ENCODE measurements around the gene IGFLR1.

IGFLR1 gene

GRCh38 chr19:35742121-35742724, at the start of gene IGFLR1:
Gene IGFLR1, minus strand, starts transcription at chr19:35742452. Its CDS starts 1,272 bp downstream, at chr19:35741180.
- DNase-seq: no peak

- DNase-seq: no peak
Observed at GRCh38 chr19:35791814-35792279, 49.6 kb upstream of the IGFLR1 start.

- DNase-seq: no peak
Observed at GRCh38 chr19:35790981-35791813, 48.9 kb upstream of the IGFLR1 start.

- DNase-seq: no peak
Observed at GRCh38 chr19:35789978-35790944, 48.0 kb upstream of the IGFLR1 start.

- no peak for DNase-seq
Observed at GRCh38 chr19:35789195-35789977, 47.1 kb upstream of the IGFLR1 start.

GRCh38 chr19:35788205-35788960, 46.1 kb upstream of the IGFLR1 start:
- no peak for DNase-seq

GRCh38 chr19:35787227-35787799, 45.1 kb upstream of the IGFLR1 start:
- DNase-seq: no peak

- no peak for DNase-seq
Observed at GRCh38 chr19:35786299-35787160, 44.3 kb upstream of the IGFLR1 start.

GRCh38 chr19:35785339-35785627, 43.0 kb upstream of the IGFLR1 start:
- DNase-seq: no peak

- DNase-seq: no peak
Observed at GRCh38 chr19:35784503-35785338, 42.5 kb upstream of the IGFLR1 start.

GRCh38 chr19:35783469-35784434, 41.5 kb upstream of the IGFLR1 start:
- DNase-seq: no peak

GRCh38 chr19:35782589-35782988, 40.3 kb upstream of the IGFLR1 start:
- DNase-seq: no peak

GRCh38 chr19:35781650-35782049, 39.4 kb upstream of the IGFLR1 start:
- DNase-seq: no peak

GRCh38 chr19:35780717-35781116, 38.5 kb upstream of the IGFLR1 start:
- no peak for DNase-seq

GRCh38 chr19:35780058-35780457, 37.8 kb upstream of the IGFLR1 start:
- no peak for DNase-seq

- DNase-seq: no peak
Observed at GRCh38 chr19:35779033-35779432, 36.8 kb upstream of the IGFLR1 start.

- no peak for DNase-seq
Observed at GRCh38 chr19:35777961-35778360, 35.7 kb upstream of the IGFLR1 start.

Measured in HCEC 1CT (cell line).